Measurements from ENCODE around the gene MARCO.
"Not testable (repeated sequence)": the region's sequence is repeated elsewhere in the genome, so short reads cannot be mapped to it uniquely, and the experiment has no call there.

The MARCO gene

DNA sequence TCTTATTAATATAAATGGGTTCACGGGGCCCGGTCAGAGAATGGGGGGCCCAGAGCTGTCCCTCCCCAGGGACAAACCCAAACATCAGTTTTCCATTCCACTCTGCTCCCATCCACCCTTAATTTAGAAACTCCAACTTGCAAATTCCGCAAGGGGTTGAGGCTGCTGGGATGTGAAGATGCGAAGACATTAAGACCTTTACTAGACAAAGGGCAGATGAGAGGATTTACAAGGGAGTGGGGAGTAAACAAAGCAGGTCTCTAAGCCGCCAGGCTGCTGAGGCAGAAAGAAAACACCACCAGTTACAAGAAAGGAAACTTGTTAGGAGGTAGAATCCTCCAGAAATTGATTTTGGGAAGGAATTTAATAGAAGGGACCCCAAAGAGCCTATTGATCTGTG, 33.1 kb downstream of the MARCO start:
- no peak for DNase-seq

DNA sequence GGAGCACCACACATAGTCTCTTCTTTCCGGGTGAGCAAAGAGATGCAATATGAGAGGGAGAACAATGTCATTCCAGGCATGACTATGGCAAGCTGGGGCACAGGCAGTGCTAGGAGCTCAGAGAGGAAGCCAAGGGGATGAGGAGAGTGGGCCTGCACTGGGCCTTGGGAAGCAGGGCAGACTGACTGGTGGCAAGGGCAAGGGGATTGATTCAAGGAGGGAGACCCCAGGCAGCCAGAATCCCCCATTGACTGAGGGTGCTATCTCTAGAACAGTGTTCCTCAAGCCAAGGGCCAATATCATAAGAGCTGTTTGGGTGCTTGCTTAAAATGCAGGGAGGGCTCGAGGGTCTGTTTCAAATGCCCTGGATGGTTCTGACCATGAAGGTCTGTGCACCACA, 36.1 kb downstream of the MARCO start:
- DNase-seq = no peak

GRCh38 chr2:118979152-118979861, 37.3 kb downstream of the MARCO start:
- no peak for DNase-seq

DNA sequence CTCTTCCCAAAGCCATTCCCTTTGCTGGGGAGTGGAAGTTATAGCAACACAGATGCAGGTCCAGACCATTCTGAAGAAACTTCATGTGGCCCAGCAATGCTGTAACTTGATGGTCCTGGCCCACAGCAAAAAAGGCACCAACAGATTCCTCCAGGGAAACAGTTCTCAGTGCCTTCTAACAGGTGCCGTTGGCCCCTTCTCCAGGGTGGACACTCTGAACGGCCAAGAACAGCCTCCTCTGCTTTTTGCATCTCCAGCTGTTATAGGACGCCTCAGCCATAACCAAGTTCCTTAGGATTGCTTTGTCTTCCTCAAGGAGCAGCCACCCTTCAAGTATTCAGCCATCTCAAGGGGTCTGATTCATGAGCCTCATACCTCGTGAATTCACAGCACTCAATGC, 38.0 kb downstream of the MARCO start:
- no peak for DNase-seq

GRCh38 chr2:118980573-118980972, 38.6 kb downstream of the MARCO start:
- no peak for DNase-seq

GRCh38 chr2:118981632-118982031, 39.6 kb downstream of the MARCO start:
- no peak for DNase-seq

- DNase-seq = no peak
These were observed 40.0 kb downstream of the MARCO start for GRCh38 chr2:118982039-118982438.

DNA sequence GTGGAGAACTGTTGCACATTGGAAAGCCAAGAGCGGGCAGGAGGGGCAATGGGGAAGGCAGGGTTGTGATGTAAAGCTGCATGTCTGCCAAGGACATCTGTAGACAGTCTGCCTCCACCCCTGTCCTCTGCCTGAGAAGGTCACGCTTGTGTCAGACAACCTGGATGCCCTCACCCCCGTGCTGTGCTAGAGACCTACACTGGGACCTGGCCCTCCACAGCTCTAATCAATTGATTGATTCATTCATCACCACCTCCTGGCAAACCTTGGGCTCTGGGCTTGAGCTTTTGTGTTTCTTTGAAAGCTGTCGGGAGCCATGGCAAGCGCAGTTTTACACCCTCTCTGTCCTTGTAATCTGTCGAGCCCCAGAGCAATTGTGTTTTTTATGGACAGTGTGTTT, 41.1 kb downstream of the MARCO start:
- DNase-seq = no peak

GRCh38 chr2:118983915-118984314, 41.9 kb downstream of the MARCO start:
- DNase-seq = no peak

DNA sequence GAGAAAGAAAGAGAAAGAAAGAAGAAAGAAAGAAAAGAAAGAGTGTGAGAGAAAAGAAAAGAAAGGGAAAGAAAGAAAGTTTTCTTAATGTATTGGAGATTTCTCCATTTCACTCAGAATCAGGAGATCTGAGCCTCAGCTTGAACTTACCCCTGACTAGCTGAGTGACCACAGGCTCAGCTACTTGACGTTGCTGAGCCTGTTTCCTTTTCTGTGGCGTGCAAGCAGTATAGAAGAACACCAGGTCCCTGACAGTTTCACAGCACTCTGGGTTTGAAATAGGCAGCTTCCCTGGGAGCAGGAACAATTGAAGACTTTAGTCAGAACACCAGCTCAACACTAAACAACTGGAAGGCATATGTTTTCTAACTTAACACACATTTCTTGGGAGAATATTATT, 44.7 kb downstream of the MARCO start:
- DNase-seq = no peak

GRCh38 chr2:118987886-118988285, 45.9 kb downstream of the MARCO start:
- no peak for DNase-seq

DNA sequence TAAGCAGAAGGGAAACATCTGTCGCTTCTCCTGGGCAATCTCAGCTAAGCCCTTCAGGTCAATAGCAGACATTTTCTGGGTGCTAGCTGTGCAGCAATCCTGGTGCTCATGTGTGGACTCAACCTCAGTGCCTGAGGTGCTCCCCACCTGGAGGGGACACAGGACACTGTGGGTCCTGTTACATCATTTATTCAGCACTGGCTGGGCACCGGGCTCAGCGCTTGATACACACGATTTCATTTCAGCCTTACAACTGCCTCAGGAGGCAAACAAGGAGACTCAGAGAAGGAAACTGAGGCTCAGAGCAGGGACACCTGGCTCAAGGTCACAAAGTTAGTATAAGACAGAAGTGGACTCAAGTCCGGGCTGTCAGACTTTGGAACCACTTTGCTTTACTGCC, 46.7 kb downstream of the MARCO start:
- DNase-seq = no peak

DNA sequence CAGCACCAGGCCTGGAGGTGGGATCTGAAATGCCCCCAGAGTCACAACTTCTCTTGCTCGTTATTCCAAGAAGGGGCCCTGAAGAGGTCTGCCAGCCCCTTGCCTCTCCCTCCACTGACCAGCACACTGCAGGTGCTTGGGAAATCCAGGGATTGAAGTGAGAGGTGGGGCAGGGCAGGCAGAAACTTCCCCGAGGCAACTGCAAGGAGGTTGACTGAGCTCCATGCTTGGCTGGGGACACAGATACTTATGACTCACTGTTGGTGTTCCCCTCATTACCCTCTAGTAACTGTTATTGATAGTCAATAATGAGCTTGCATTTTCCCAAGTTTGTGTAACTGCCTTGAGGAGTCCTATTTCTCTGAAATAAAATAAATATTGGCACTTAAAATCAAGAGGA, 47.5 kb downstream of the MARCO start:
- DNase-seq = no peak

DNA sequence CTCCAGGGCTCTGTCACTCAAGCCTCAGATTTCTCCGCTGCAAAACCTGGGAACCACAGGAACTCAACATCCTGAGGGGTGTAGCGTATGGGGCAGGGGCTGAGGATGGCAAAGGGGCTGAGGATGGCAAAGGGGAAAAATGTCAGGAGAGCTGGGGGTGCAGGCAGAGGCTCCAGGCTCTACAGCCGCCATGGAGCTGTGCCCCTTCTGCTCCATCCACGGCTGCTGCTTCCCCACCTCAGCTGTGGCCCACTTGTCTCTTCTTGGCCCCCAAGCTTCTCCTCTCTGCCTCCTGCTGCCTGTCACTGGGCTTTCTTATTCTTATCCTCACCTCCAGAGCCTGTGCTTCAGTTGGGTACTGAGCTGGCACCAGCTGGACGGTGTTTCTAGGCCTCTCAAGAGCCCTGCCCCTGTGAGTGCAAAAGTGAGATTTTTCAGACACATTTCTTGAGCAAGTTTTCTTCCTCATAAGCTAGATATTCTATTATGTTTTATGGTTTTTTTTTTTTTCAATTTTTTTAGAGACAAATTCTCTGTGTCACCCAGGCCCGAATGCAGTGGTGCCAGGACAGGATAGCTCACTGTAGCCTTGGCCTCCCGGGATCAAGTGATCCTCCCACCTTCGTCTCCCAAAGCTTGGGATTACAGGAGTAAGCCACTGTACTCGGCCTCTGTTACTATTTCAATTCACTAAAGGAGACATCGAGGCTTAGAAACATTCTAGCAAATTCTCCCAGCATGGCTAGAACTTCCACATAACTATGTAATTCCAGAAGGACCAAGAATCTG, 49.0 kb downstream of the MARCO start:
- no peak for DNase-seq

DNA sequence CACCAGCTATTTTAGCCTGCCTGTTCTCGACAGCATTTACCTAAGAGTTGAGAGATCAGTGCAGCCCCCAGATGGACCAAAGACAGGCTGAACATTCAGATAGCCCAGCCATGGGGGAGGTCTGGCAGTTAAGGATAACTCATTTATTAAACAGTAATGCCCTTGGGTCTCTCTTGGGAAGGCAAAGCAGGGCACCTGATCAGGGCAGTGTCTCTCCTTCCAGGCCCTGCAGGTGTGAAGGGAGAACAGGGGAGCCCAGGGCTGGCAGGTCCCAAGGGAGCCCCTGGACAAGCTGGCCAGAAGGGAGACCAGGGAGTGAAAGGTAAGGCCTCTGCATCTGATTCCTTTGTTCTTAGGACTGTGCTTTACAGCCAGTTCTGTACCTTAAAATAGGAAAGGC, 49.6 kb downstream of the MARCO start:
- DNase-seq = no peak

DNA sequence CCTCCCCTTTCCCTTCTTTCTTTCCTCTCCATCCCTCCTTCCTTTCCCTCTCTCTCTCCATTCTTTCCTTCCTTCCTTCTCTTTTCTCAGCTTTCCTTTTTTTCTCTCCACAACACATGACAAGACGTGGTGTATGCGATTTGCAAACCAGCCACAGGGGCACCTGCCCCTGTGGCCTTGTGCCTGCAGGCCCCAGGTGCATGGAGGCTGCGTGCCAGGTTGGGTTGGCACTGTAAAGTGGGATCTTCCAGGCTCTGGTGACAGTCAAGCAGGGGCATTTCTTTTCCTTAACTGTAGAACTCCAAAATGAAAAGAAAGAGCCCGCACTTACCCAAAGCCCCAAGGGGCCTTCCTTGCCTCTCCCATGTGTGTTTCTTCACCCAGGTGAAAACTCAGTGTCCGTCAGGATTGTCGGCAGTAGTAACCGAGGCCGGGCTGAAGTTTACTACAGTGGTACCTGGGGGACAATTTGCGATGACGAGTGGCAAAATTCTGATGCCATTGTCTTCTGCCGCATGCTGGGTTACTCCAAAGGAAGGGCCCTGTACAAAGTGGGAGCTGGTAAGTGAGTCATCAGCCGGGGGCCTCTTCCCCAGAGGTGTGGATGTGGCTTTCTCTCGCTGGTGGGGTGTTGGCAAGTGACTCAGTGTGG, 50.9 kb downstream of the MARCO start:
- DNase-seq = no peak

DNA sequence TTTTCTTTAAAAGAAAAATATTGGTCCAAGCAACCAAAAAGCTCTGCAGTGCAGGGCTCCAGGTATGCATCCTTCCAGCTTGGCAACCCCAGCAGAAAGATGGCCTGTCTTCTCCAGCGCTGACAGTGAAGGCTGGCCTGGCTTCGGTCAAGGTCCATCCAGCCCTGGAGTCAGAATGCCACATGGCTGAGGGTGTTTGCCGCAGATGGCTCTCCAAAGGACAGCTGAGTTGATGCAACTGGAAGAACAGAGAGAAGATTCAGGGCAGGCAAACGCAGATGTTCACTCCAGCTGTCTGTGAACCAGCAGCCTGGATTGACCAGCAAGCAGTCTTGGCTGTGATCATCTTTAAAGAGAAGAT, 51.4 kb downstream of the MARCO start:
- DNase-seq = no peak

- DNase-seq = no peak
These were observed 52.2 kb downstream of the MARCO start for GRCh38 chr2:118994172-118994700.

- DNase-seq = no peak
These were observed 52.8 kb downstream of the MARCO start for GRCh38 chr2:118994778-118995177.

DNA sequence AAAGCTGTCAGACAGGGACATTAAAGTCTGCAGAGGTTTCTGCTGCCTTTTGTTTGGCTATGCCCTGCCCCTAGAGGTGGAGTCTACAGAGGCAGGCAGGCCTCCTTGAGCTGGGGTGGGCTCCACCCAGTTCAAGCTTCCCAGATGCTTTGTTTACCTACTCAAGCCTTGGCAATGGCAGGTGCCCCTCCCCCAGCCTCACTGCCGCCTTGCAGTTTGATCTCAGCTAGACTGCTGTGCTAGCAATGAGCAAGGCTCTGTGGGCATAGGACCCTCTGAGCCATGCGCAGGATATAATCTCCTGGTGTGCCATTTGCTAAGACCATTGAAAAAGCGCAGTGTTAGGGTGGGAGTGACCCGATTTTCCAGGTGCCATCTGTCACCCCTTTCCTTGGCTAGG, 61.9 kb downstream of the MARCO start:
- DNase-seq = not testable (repeated sequence)

DNA sequence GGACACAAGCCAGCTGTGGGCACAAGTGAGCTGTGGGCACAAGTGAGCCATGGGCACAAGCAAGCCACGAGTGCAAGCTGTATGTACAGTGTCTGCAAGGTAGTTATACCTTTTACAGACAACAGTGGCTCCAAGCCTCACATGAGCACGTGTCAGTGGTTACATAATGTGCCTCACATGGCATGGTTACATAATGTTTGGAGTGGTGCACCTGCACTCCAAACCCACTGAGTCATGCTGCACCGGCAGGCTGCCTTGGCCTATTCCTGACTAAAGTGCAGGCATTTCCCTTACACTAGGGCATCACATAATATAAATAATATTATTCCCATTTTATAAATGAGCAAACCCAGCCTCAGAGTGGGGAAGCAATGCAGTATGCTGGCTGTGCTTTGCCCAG, 62.6 kb downstream of the MARCO start:
- DNase-seq = no peak

DNA sequence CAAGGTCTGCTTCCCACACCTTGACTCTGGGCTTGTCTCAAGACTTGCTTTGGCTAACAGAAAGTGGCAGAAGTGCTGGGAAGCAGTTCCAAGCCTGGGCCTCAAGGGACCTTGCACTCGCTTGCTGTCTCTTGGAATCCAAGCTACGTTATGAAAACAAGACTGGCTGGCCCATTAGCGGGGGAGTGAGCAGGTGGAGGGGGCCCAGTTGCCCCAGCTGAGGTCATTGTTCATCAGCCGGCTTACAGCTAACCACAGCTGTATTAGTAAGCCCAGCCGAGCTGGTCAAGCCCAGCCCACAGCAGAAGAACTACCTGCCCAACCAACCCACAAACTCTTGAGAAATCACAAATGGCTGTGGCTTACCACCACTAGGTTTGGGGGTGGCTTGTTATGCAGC, 63.1 kb downstream of the MARCO start:
- no peak for DNase-seq

GRCh38 chr2:119005555-119005954, 63.6 kb downstream of the MARCO start:
- no peak for DNase-seq

GRCh38 chr2:119006441-119006840, 64.4 kb downstream of the MARCO start:
- DNase-seq = no peak
